ENCODE measurements around the gene CDC45.
"Not testable (repeated sequence)": the region's sequence is repeated elsewhere in the genome, so short reads cannot be mapped to it uniquely, and the experiment has no call there.

DNA sequence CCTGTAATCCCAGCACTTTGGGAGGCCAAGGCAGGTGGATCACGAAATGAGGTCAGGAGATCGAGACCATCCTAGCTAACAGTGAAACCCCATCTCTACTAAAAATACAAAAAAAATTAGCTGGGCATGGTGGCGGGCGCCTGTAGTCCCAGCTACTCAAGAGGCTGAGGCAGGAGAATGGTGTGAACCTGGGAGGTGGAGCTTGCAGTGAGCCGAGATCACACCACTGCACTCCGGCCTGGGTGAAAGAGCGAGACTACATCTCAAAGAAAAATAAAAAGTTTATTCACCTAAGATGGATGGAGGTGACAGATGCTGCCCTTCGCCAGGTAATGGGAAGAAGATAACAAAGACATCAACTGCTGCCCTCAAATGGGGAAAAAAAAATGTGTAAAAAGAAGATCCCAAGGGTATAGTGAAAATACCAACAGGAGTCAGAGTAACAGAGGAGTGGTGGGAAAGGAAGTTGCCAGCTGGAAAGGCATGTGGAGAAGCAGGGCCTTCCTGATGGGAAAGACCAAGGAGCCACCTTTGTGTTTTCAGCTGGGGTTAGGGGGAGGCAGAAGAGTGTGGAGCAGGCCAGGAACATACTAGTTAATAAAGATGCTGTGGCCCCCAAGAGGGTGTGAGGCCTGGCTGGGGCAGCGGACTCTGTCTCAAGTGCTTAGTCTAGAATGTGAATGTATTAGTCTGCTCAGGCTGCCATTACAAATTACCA lies 43.1 kb upstream of the CDC45 start:
- not testable (repeated sequence) for TF ChIP-seq EZH2 (IDR thresholded peaks at IDR 0.05; ENCODE audit: low read length)
- TF ChIP-seq, protein P1, sequence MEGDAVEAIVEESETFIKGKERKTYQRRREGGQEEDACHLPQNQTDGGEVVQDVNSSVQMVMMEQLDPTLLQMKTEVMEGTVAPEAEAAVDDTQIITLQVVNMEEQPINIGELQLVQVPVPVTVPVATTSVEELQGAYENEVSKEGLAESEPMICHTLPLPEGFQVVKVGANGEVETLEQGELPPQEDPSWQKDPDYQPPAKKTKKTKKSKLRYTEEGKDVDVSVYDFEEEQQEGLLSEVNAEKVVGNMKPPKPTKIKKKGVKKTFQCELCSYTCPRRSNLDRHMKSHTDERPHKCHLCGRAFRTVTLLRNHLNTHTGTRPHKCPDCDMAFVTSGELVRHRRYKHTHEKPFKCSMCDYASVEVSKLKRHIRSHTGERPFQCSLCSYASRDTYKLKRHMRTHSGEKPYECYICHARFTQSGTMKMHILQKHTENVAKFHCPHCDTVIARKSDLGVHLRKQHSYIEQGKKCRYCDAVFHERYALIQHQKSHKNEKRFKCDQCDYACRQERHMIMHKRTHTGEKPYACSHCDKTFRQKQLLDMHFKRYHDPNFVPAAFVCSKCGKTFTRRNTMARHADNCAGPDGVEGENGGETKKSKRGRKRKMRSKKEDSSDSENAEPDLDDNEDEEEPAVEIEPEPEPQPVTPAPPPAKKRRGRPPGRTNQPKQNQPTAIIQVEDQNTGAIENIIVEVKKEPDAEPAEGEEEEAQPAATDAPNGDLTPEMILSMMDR (optimal IDR thresholded peaks at IDR 0.05 in 1 of 3, IDR thresholded peaks at IDR 0.05 in 1 of 3, conservative IDR thresholded peaks at IDR 0.05 in 1 of 3; ENCODE audit: extremely low read depth in 1 of 3, insufficient read depth in 2 of 3, low read length in 3 of 3): not testable (repeated sequence)
